ENCODE measurements around the gene RIN3. TPM values are rescaled to one million over a fixed set of nuclear protein-coding genes. Genes with fewer than 3 reads are reported as not detected.

Gene RIN3
- total and polyA plus RNA-seq, 2 donors (not counting 3 experiments of a cell fraction or from before 2014, with no cell fraction given), result 5.1 to 20.8 TPM

- Histone ChIP-seq H3K9me1 (replicated peaks; ENCODE audit: control insufficient read depth, extremely low read depth, insufficient read depth, low read length) (no peaks in the 10 kb centered on the region), H3K27me3 (ENCODE audit: control insufficient read depth in 2 of 2, insufficient read depth in 2 of 2, low read length in 2 of 2) (no peaks in the 10 kb centered on the region), H3K79me2 (ENCODE audit: control insufficient read depth, insufficient read depth, low read length) (no peaks in the 10 kb centered on the region), H3K36me3 (ENCODE audit: control insufficient read depth in 2 of 2, extremely low read depth in 1 of 2, insufficient read depth in 2 of 2, low read length in 2 of 2) (no peaks in the 10 kb centered on the region), H3K4me2 (ENCODE audit: insufficient read depth, low read length) (no peak overlapping the region), H3K27ac (ENCODE audit: insufficient read depth, low read depth, low read length) (no peak overlapping the region), H4K20me1 (replicated peaks; ENCODE audit: control insufficient read depth, extremely low read depth, insufficient read depth, low read length) (no peaks in the 10 kb centered on the region), H3K4me1 (ENCODE audit: control insufficient read depth, extremely low read depth, insufficient read depth, low read length) (no peaks in the 10 kb centered on the region), H2AFZ (ENCODE audit: low read depth, low read length) (no peak overlapping the region), H3K9me3 (replicated peaks; ENCODE audit: control insufficient read depth, insufficient read depth, low read length) (no peaks in the 10 kb centered on the region), H3K9ac (replicated peaks; ENCODE audit: extremely low read depth, insufficient read depth, low read length) (no peak overlapping the region), H3K4me3 (replicated peaks in 1 of 3; ENCODE audit: insufficient read depth in 1 of 3, low read depth in 1 of 3, low read length in 3 of 3) (no peak overlapping the region)
- CTCF ChIA-PET, result no interaction called here
- POLR2A ChIA-PET, result no interaction called here
- intact Hi-C loops (cut with micrococcal nuclease) (no loop called here), dilution Hi-C loops (cut with MboI; ENCODE audit: extremely low pct_ligation_motif_present, low sequenced_read_pairs) (no loop called here)
- no peak for TF ChIP-seq MYC (IDR thresholded peaks at IDR 0.05; ENCODE audit: low read depth, low read length)
- BruUV-seq (replicated peaks), result no TSS peak
- FAIRE-seq (no peak), DNase-seq (ENCODE audit: low read depth, low spot score) (no peak)
These were observed 55.3 kb downstream of the RIN3 start for GRCh38 chr14:92568621-92569479.

- Histone ChIP-seq H3K27me3 (ENCODE audit: control insufficient read depth in 2 of 2, insufficient read depth in 2 of 2, low read length in 2 of 2) (no peaks in the 10 kb centered on the region), H3K9me3 (replicated peaks; ENCODE audit: control insufficient read depth, insufficient read depth, low read length) (no peaks in the 10 kb centered on the region), H3K4me3 (replicated peaks in 1 of 3; ENCODE audit: insufficient read depth in 1 of 3, low read depth in 1 of 3, low read length in 3 of 3) (no peak overlapping the region), H3K9me1 (replicated peaks; ENCODE audit: control insufficient read depth, extremely low read depth, insufficient read depth, low read length) (no peaks in the 10 kb centered on the region), H3K4me1 (ENCODE audit: control insufficient read depth, extremely low read depth, insufficient read depth, low read length) (no peaks in the 10 kb centered on the region), H3K9ac (replicated peaks; ENCODE audit: extremely low read depth, insufficient read depth, low read length) (no peak overlapping the region), H3K79me2 (ENCODE audit: control insufficient read depth, insufficient read depth, low read length) (no peaks in the 10 kb centered on the region), H4K20me1 (replicated peaks; ENCODE audit: control insufficient read depth, extremely low read depth, insufficient read depth, low read length) (no peaks in the 10 kb centered on the region), H2AFZ (ENCODE audit: low read depth, low read length) (no peak overlapping the region), H3K27ac (ENCODE audit: insufficient read depth, low read depth, low read length) (no peak overlapping the region), H3K36me3 (ENCODE audit: control insufficient read depth in 2 of 2, extremely low read depth in 1 of 2, insufficient read depth in 2 of 2, low read length in 2 of 2) (no peaks in the 10 kb centered on the region), H3K4me2 (ENCODE audit: insufficient read depth, low read length) (no peak overlapping the region)
- no peak for DNase-seq (ENCODE audit: low read depth, low spot score)
- dilution Hi-C loops (cut with MboI; ENCODE audit: extremely low pct_ligation_motif_present, low sequenced_read_pairs), result no loop called here
- ChIA-PET POLR2A (interaction anchor here (0.7 kb wide), 1 partner anchor 21 kb away, joined by 3 read pairs; no protein-coding TSS in a partner anchor), CTCF (no interaction called here)
- intact Hi-C loops (cut with micrococcal nuclease), result no loop called here
- no TSS peak for BruUV-seq (replicated peaks)
- TF ChIP-seq JUN (IDR thresholded peaks at IDR 0.05; ENCODE audit: borderline replicate concordance, insufficient read depth, insufficient read length, low read depth) (no peak), EZH2 (IDR thresholded peaks at IDR 0.05; ENCODE audit: borderline replicate concordance, low read depth, low read length, severe bottlenecking) (no peak), MYC (IDR thresholded peaks at IDR 0.05; ENCODE audit: low read depth, low read length) (no peak), FOS (IDR thresholded peaks at IDR 0.05; ENCODE audit: borderline replicate concordance, insufficient read depth, low read length) (no peak), POLR2A (IDR thresholded peaks at IDR 0.05; ENCODE audit: low read depth, low read length) (no peak), MAX (IDR thresholded peaks at IDR 0.05; ENCODE audit: insufficient read depth, insufficient read length) (no peak), GATA2 (IDR thresholded peaks at IDR 0.05; ENCODE audit: insufficient read depth, insufficient read length, low read depth, low read length) (no peak), CTCF (IDR thresholded peaks at IDR 0.05; ENCODE audit: extremely low read depth in 1 of 2, insufficient read depth in 1 of 2, low read depth in 1 of 2, low read length in 2 of 2) (no peak), POLR2AphosphoS5 (IDR thresholded peaks at IDR 0.05; ENCODE audit: insufficient read depth, low read depth, low read length) (no peak)
- FAIRE-seq, result no peak
These were observed 57.2 kb downstream of the RIN3 start for GRCh38 chr14:92570674-92571262.
